ENCODE measurements around the gene IFITM2.

Gene IFITM2

GRCh38 chr11:315051-315481 is 7.5 kb downstream of the IFITM2 start:
- TF ChIP-seq CTCF (conservative IDR thresholded peaks at IDR 0.05; ENCODE audit: low read length), result no peak
- TF ChIP-seq EZH2phosphoT487 (IDR thresholded peaks at IDR 0.05; ENCODE audit: borderline replicate concordance), result no peak

GRCh38 chr11:315516-315994 is 7.9 kb downstream of the IFITM2 start:
- TF ChIP-seq EZH2phosphoT487 (IDR thresholded peaks at IDR 0.05; ENCODE audit: borderline replicate concordance) (no peak), CTCF (conservative IDR thresholded peaks at IDR 0.05; ENCODE audit: low read length) (no peak)
- Histone ChIP-seq H3K79me2 (ENCODE audit: insufficient read depth, low read length) (peaks cover 75% of the 10 kb centered on the region), H3F3A (ENCODE audit: low read depth) (peaks cover 16% of the 10 kb centered on the region; the same call in 1 of the 2 replicates), H3K27me3 (ENCODE audit: insufficient read depth, low read length, poor library complexity, severe bottlenecking) (peaks cover 32% of the 10 kb centered on the region), H4K20me1 (ENCODE audit: insufficient read depth, low read length, poor library complexity, severe bottlenecking) (peaks cover 41% of the 10 kb centered on the region), H3K4me1 (ENCODE audit: insufficient read depth, low read length, poor library complexity, severe bottlenecking) (peaks cover 35% of the 10 kb centered on the region), H3K4me2 (ENCODE audit: low read depth, low read length, poor library complexity, severe bottlenecking) (peak overlapping the region; percentile 93), H3K36me3 (ENCODE audit: insufficient read depth, low read length) (peaks cover 30% of the 10 kb centered on the region), H3K9ac (ENCODE audit: low read depth, low read length, poor library complexity, severe bottlenecking) (peak overlapping the region; percentile 100), H3K9me3 (ENCODE audit: insufficient read depth, low read depth, low read length) (no peaks in the 10 kb centered on the region), H3K4me3 (ENCODE audit: low read length, poor library complexity, severe bottlenecking) (peak overlapping the region; percentile 100), H2AFZ (ENCODE audit: low read length) (no peak overlapping the region), H3K9me2 (replicated peaks; ENCODE audit: low read depth, low read length) (no peaks in the 10 kb centered on the region)

More at GRCh38 chr11:315051-315481, 7.5 kb downstream of the IFITM2 start:
- peaks cover 76% of the 10 kb centered on the region for H3K79me2 ChIP-seq (ENCODE audit: insufficient read depth, low read length)
- H3K36me3 ChIP-seq (ENCODE audit: insufficient read depth, low read length), result peaks cover 30% of the 10 kb centered on the region
- peaks cover 41% of the 10 kb centered on the region for H4K20me1 ChIP-seq (ENCODE audit: insufficient read depth, low read length, poor library complexity, severe bottlenecking)
- peaks cover 16% of the 10 kb centered on the region; the same call in 1 of the 2 replicates for H3F3A ChIP-seq (ENCODE audit: low read depth)
- H3K9ac ChIP-seq (ENCODE audit: low read depth, low read length, poor library complexity, severe bottlenecking), result peak overlapping the region; percentile 100
- peaks cover 31% of the 10 kb centered on the region for H3K4me1 ChIP-seq (ENCODE audit: insufficient read depth, low read length, poor library complexity, severe bottlenecking)
- H2AFZ ChIP-seq (ENCODE audit: low read length), result no peak overlapping the region
- H3K4me3 ChIP-seq (ENCODE audit: low read length, poor library complexity, severe bottlenecking), result peak overlapping the region; percentile 100
- H3K27me3 ChIP-seq (ENCODE audit: insufficient read depth, low read length, poor library complexity, severe bottlenecking), result peaks cover 32% of the 10 kb centered on the region
- no peaks in the 10 kb centered on the region for H3K9me3 ChIP-seq (ENCODE audit: insufficient read depth, low read depth, low read length)
- peak overlapping the region; percentile 93 for H3K4me2 ChIP-seq (ENCODE audit: low read depth, low read length, poor library complexity, severe bottlenecking)
- no peaks in the 10 kb centered on the region for H3K9me2 ChIP-seq (replicated peaks; ENCODE audit: low read depth, low read length)

GRCh38 chr11:316031-316701 is 8.6 kb downstream of the IFITM2 start:
- no peak for TF ChIP-seq CTCF (conservative IDR thresholded peaks at IDR 0.05; ENCODE audit: low read length)
- TF ChIP-seq EZH2phosphoT487 (IDR thresholded peaks at IDR 0.05; ENCODE audit: borderline replicate concordance), result no peak
- H3K4me1 ChIP-seq (ENCODE audit: insufficient read depth, low read length, poor library complexity, severe bottlenecking), result peaks cover 36% of the 10 kb centered on the region
- peaks cover 16% of the 10 kb centered on the region; the same call in 1 of the 2 replicates for H3F3A ChIP-seq (ENCODE audit: low read depth)
- H3K79me2 ChIP-seq (ENCODE audit: insufficient read depth, low read length), result peaks cover 75% of the 10 kb centered on the region
- peak overlapping the region; percentile 100 for H3K9ac ChIP-seq (ENCODE audit: low read depth, low read length, poor library complexity, severe bottlenecking)
- peaks cover 41% of the 10 kb centered on the region for H4K20me1 ChIP-seq (ENCODE audit: insufficient read depth, low read length, poor library complexity, severe bottlenecking)
- no peak overlapping the region for H2AFZ ChIP-seq (ENCODE audit: low read length)
- H3K36me3 ChIP-seq (ENCODE audit: insufficient read depth, low read length), result peaks cover 30% of the 10 kb centered on the region
- peak overlapping the region; percentile 93 for H3K4me2 ChIP-seq (ENCODE audit: low read depth, low read length, poor library complexity, severe bottlenecking)
- H3K9me3 ChIP-seq (ENCODE audit: insufficient read depth, low read depth, low read length), result no peaks in the 10 kb centered on the region
- H3K9me2 ChIP-seq (replicated peaks; ENCODE audit: low read depth, low read length), result no peaks in the 10 kb centered on the region
- peaks cover 32% of the 10 kb centered on the region for H3K27me3 ChIP-seq (ENCODE audit: insufficient read depth, low read length, poor library complexity, severe bottlenecking)
- peak overlapping the region; percentile 100 for H3K4me3 ChIP-seq (ENCODE audit: low read length, poor library complexity, severe bottlenecking)
